ENCODE results near the gene RRAGD. TPM values are rescaled to one million over a fixed set of nuclear protein-coding genes. Genes with fewer than 3 reads are reported as not detected.

RRAGD gene
- total and polyA plus RNA-seq, 2 of the 13 experiments (the other 11 are each of a cell fraction or from before 2014, with no cell fraction given) = 0.35 to 0.53 TPM

GRCh38 chr6:89371849-89372505 is 40.1 kb downstream of the RRAGD start (continued):
- TF ChIP-seq ZNF670 (CRISPR knock-in tag; IDR thresholded peaks at IDR 0.05; ENCODE audit: borderline replicate concordance) (no peak), TEAD3 (CRISPR knock-in tag; optimal IDR thresholded peaks at IDR 0.05; ENCODE audit: borderline replicate concordance) (peak; percentile 23), HOXA3 (CRISPR knock-in tag; IDR thresholded peaks at IDR 0.05) (0 out of 2 replicates have a peak, but pooled peaks have one; percentile 17), POLR2AphosphoS2 (IDR thresholded peaks at IDR 0.05; ENCODE audit: low read depth, low read length) (no peak), ZNF749 (CRISPR knock-in tag; IDR thresholded peaks at IDR 0.05; ENCODE audit: borderline replicate concordance) (no peak), ZNF576 (CRISPR knock-in tag; IDR thresholded peaks at IDR 0.05) (no peak), ZC3H13 (CRISPR knock-in tag; IDR thresholded peaks at IDR 0.05) (no peak), SRSF1 (optimal IDR thresholded peaks at IDR 0.05; ENCODE audit: low read depth, low read length) (peak; percentile 57), ZNF710 (CRISPR knock-in tag; IDR thresholded peaks at IDR 0.05; ENCODE audit: borderline replicate concordance) (no peak), ZNF724P (CRISPR knock-in tag; IDR thresholded peaks at IDR 0.05; ENCODE audit: borderline replicate concordance) (no peak), STAG1 (CRISPR knock-in tag; IDR thresholded peaks at IDR 0.05) (peak; percentile 79), RXRB (CRISPR knock-in tag; IDR thresholded peaks at IDR 0.05; ENCODE audit: borderline replicate concordance) (peak; percentile 34; the same call in 1 of the 2 replicates), CEBPB (IDR thresholded peaks at IDR 0.05; ENCODE audit: borderline replicate concordance, low read depth, low read length) (no peak), ZMYM4 (CRISPR knock-in tag; IDR thresholded peaks at IDR 0.05) (peak; percentile 40), NKX3-1 (CRISPR knock-in tag; IDR thresholded peaks at IDR 0.05) (no peak), ZNF282 (IDR thresholded peaks at IDR 0.05; ENCODE audit: partially characterized antibody) (no peak), FOXJ3 (CRISPR knock-in tag; IDR thresholded peaks at IDR 0.05; ENCODE audit: borderline replicate concordance) (no peak), AHR (CRISPR knock-in tag; IDR thresholded peaks at IDR 0.05) (0 out of 2 replicates have a peak, but pooled peaks have one; percentile 53), KAT8 (CRISPR knock-in tag; IDR thresholded peaks at IDR 0.05) (0 out of 2 replicates have a peak, but pooled peaks have one; percentile 37), HOXA7 (CRISPR knock-in tag; IDR thresholded peaks at IDR 0.05) (no peak), SMYD3 (CRISPR knock-in tag; IDR thresholded peaks at IDR 0.05) (no peak), ZNF431 (CRISPR knock-in tag; IDR thresholded peaks at IDR 0.05; ENCODE audit: borderline replicate concordance, low read depth) (no peak), ZNF563 (CRISPR knock-in tag; IDR thresholded peaks at IDR 0.05) (no peak), ZNF629 (CRISPR knock-in tag; conservative IDR thresholded peaks at IDR 0.05) (no peak)
- TF ChIP-seq, protein P1, sequence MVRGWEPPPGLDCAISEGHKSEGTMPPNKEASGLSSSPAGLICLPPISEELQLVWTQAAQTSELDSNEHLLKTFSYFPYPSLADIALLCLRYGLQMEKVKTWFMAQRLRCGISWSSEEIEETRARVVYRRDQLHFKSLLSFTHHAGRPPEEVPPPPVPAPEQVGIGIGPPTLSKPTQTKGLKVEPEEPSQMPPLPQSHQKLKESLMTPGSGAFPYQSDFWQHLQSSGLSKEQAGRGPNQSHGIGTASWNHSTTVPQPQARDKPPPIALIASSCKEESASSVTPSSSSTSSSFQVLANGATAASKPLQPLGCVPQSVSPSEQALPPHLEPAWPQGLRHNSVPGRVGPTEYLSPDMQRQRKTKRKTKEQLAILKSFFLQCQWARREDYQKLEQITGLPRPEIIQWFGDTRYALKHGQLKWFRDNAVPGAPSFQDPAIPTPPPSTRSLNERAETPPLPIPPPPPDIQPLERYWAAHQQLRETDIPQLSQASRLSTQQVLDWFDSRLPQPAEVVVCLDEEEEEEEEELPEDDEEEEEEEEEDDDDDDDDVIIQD (CRISPR knock-in tag; IDR thresholded peaks at IDR 0.05; ENCODE audit: low read depth) = no peak
- TF ChIP-seq, protein P2, sequence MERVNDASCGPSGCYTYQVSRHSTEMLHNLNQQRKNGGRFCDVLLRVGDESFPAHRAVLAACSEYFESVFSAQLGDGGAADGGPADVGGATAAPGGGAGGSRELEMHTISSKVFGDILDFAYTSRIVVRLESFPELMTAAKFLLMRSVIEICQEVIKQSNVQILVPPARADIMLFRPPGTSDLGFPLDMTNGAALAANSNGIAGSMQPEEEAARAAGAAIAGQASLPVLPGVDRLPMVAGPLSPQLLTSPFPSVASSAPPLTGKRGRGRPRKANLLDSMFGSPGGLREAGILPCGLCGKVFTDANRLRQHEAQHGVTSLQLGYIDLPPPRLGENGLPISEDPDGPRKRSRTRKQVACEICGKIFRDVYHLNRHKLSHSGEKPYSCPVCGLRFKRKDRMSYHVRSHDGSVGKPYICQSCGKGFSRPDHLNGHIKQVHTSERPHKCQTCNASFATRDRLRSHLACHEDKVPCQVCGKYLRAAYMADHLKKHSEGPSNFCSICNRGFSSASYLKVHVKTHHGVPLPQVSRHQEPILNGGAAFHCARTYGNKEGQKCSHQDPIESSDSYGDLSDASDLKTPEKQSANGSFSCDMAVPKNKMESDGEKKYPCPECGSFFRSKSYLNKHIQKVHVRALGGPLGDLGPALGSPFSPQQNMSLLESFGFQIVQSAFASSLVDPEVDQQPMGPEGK (CRISPR knock-in tag; IDR thresholded peaks at IDR 0.05) = peak; percentile 99

Measured in HepG2 (cell line).